SK-N-SH treated with all-trans-retinoic acid at 6 μM for 48 hours (cell line): Measurements from ENCODE around the gene CDK15.

Experiments
- ARNTL ChIP-seq: fragments of 450-650 bp; formaldehyde crosslinking; IDR thresholded peaks from 2 replicates; pipeline ENCODE4 v1.5.0; 2020; ENCODE audit warnings: low read depth, mild to moderate bottlenecking, moderate library complexity, borderline replicate concordance
- BACH2 ChIP-seq: fragments of 250-450 bp; sonication (Bioruptor Pico); IDR thresholded peaks from 2 replicates; pipeline ENCODE4 v1.9.0; 2021; ENCODE audit warnings: mild to moderate bottlenecking, borderline replicate concordance
- CSDC2 ChIP-seq: fragments of 250-450 bp; sonication (Bioruptor Pico); IDR thresholded peaks from 2 replicates; pipeline ENCODE4 v1.5.0; 2020; ENCODE audit warnings: mild to moderate bottlenecking, moderate library complexity
- OSR1 ChIP-seq: fragments of 250-450 bp; sonication (Bioruptor Pico); IDR thresholded peaks from 2 replicates; pipeline ENCODE4 v1.8.0; 2022; ENCODE audit warnings: moderate library complexity, mild to moderate bottlenecking, inconsistent platforms
- PATZ1 ChIP-seq: fragments of 250-450 bp; sonication (Bioruptor Pico); IDR thresholded peaks from 2 replicates; pipeline ENCODE4 v1.8.0; 2020; ENCODE audit warnings: mild to moderate bottlenecking, moderate library complexity, borderline replicate concordance
- SNAI2 ChIP-seq: fragments of 250-450 bp; sonication (Bioruptor Pico); IDR thresholded peaks from 2 replicates; pipeline ENCODE4 v1.5.0; 2020; ENCODE audit warnings: mild to moderate bottlenecking, moderate library complexity
- ZC3H10 ChIP-seq: fragments of 250-450 bp; sonication (Bioruptor Pico); IDR thresholded peaks from 2 replicates; pipeline ENCODE4 v1.5.1; 2021; ENCODE audit warnings: mild to moderate bottlenecking, moderate library complexity
- ZFP3 ChIP-seq: fragments of 250-450 bp; sonication (Bioruptor Pico); IDR thresholded peaks from 2 replicates; pipeline ENCODE4 v1.5.0; 2020; ENCODE audit warnings: mild to moderate bottlenecking, moderate library complexity
- ZNF70 ChIP-seq: fragments of 450-650 bp; formaldehyde crosslinking; IDR thresholded peaks from 2 replicates; pipeline ENCODE4 v1.5.0; 2020; ENCODE audit warnings: mild to moderate bottlenecking, moderate library complexity

GRCh38 chr2:201854841-201855240 is 48.5 kb downstream of the CDK15 start:
- TF ChIP-seq ZFP3 (no peak), OSR1 (CRISPR knock-in tag) (no peak), PATZ1 (CRISPR knock-in tag) (no peak), SNAI2 (CRISPR knock-in tag) (no peak), BACH2 (CRISPR knock-in tag) (no peak), ARNTL (CRISPR knock-in tag) (no peak), ZC3H10 (CRISPR knock-in tag) (no peak), ZNF70 (no peak), CSDC2 (CRISPR knock-in tag) (no peak)
